CD4-positive, alpha-beta T cell (primary cell): ENCODE measurements around the gene ATP8A2. TPM values are rescaled to one million over a fixed set of nuclear protein-coding genes. Genes with fewer than 3 reads are reported as not detected.

Experiments used
- ATAC-seq: fragments of 200-7000 bp; cut with Tn5 transposase; one replicate; pipeline ENCODE4 v1.10.0; 2022; ENCODE audit warnings: mild to moderate bottlenecking; ENCODE audit not compliant: poor library complexity
- CTCF ChIA-PET: fragments of 350-600 bp; sonication (Branson Sonifier 250); formaldehyde crosslinking; loops from one replicate; lab custom pipeline; 2021; ENCODE audit warnings: antibody characterized with exemption, inconsistent platforms; lab: Charles Lee
- POLR2A ChIA-PET: fragments of 350-600 bp; sonication (Branson Sonifier 250); formaldehyde crosslinking; loops from one replicate; lab custom pipeline; 2021; ENCODE audit warnings: antibody characterized with exemption, inconsistent platforms; lab: Charles Lee
- DNase-seq, 14 experiments: peaks; one replicate each; pipeline ENCODE4 v3.0.0-alpha.2; 2013 to 2020; ENCODE audit warnings: mixed read lengths in 2 of 14
- H3K27ac ChIP-seq, 2 donors: one replicate each; pipeline versions ENCODE4 v1.5.1 to v1.7.0; 2013; ENCODE audit warnings: low read length in 2 of 2, low read depth in 1 of 2, mild to moderate bottlenecking in 1 of 2
- H3K27me3 ChIP-seq, 2 experiments: 1 replicate in 1 of 2; 2 replicates in 1 of 2; pipeline versions ENCODE4 v1.6.1 to v1.7.0; 2013; ENCODE audit warnings: low read length in 2 of 2, control low read depth in 1 of 2, mild to moderate bottlenecking in 1 of 2, moderate library complexity in 1 of 2; ENCODE audit not compliant: insufficient read depth in 2 of 2, control insufficient read depth in 1 of 2
- H3K36me3 ChIP-seq: one replicate; pipeline ENCODE4 v1.6.1; 2013; ENCODE audit warnings: low read length, control low read depth; ENCODE audit not compliant: insufficient read depth
- H3K4me1 ChIP-seq: one replicate; pipeline ENCODE4 v1.6.1; 2013; ENCODE audit warnings: low read length, control low read depth; ENCODE audit not compliant: insufficient read depth
- H3K4me3 ChIP-seq: one replicate; pipeline ENCODE4 v1.5.1; 2013; ENCODE audit warnings: mild to moderate bottlenecking, low read length, moderate library complexity
- H3K9me3 ChIP-seq, 2 experiments: 1 replicate in 1 of 2; 2 replicates in 1 of 2; pipeline versions ENCODE4 v1.6.1 to v1.7.0; 2013; ENCODE audit warnings: low read length in 2 of 2, mild to moderate bottlenecking in 2 of 2, control low read depth in 1 of 2, moderate library complexity in 1 of 2; ENCODE audit not compliant: control insufficient read depth in 1 of 2, insufficient read depth in 1 of 2
- H3K27ac Mint-ChIP-seq: one replicate; pipeline ENCODE4 v1.8.0; 2020; ENCODE audit warnings: mixed read lengths
- H3K27me3 Mint-ChIP-seq: one replicate; pipeline ENCODE4 v1.8.0; 2021; ENCODE audit warnings: mixed read lengths
- H3K36me3 Mint-ChIP-seq: one replicate; pipeline ENCODE4 v1.8.0; 2021; ENCODE audit warnings: low read depth, mixed read lengths
- H3K4me1 Mint-ChIP-seq: one replicate; pipeline ENCODE4 v1.8.0; 2021; ENCODE audit warnings: low read depth, mixed read lengths
- H3K4me3 Mint-ChIP-seq: one replicate; pipeline ENCODE4 v1.8.0; 2020; ENCODE audit warnings: mild to moderate bottlenecking, mixed read lengths
- H3K9me3 Mint-ChIP-seq: one replicate; pipeline ENCODE4 v1.8.0; 2020; ENCODE audit warnings: mixed read lengths
- CTCF ChIP-seq: fragments of 200-600 bp; IDR thresholded peaks from one replicate; pipeline ENCODE4 v1.8.0; 2022; ENCODE audit warnings: antibody characterized with exemption, mild to moderate bottlenecking
- intact Hi-C, 2 experiments: fragments of 100-400 bp; cut with DNase I in 1 of 2; cut with micrococcal nuclease in 1 of 2; formaldehyde crosslinking; loops; one replicate each; pipeline versions ENCODE4 v1.15.1 to v1.9.0; 2023 to 2025; cut with DNase I, micrococcal nuclease
- total RNA-seq, 174 experiments: library from RNA in 2 of 174; stranded (reverse) in 2 of 174; gene quantifications; one replicate each; pipeline ENCODE4 v1.2.3 and lab custom pipeline; 2021 to 2026

ATP8A2 gene
- total RNA-seq, 2 experiments from 2014 or later, result 0.22 to 0.36 TPM

DNA sequence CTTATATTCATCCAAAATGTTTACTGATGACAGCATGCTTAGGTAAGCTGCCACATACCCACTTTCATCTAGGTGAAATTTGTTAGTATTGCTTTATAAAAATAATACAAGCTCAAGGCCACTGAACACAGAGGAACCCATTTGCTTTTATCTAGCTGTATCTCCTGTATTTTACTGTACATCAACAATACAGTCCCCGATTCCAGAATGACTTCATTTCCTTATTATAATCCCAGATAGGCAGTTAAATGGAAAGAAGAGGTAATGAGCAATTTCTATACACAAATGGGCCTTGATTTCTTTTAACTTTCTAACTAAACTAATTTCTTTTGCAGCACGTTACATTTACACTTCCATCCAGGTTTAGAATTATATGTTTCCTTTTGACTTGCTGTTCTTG lies 593.8 kb downstream of the ATP8A2 start:
- ATAC-seq (no peak), DNase-seq (no peak)
- Mint-ChIP-seq H3K27me3 (no peaks in the 10 kb centered on the region), H3K36me3 (no peaks in the 10 kb centered on the region), H3K27ac (no peak overlapping the region), H3K4me3 (no peak overlapping the region), H3K4me1 (peaks cover 9% of the 10 kb centered on the region), H3K9me3 (no peaks in the 10 kb centered on the region)
- no peak overlapping the region for H3K4me3 ChIP-seq
- TF ChIP-seq CTCF, result no peak
- CTCF ChIA-PET, result no interaction called here
- no peaks in the 10 kb centered on the region for H3K27me3 ChIP-seq
- H3K4me1 ChIP-seq, result peaks cover 5% of the 10 kb centered on the region
- POLR2A ChIA-PET, result interaction anchor here (0.6 kb wide), 1 partner anchor 133 kb away, joined by 4 read pairs; no protein-coding TSS in a partner anchor
- H3K9me3 ChIP-seq, result no peaks in the 10 kb centered on the region
- no peak overlapping the region for H3K27ac ChIP-seq
- H3K36me3 ChIP-seq, result no peaks in the 10 kb centered on the region
- intact Hi-C loops, result no loop called here

DNA sequence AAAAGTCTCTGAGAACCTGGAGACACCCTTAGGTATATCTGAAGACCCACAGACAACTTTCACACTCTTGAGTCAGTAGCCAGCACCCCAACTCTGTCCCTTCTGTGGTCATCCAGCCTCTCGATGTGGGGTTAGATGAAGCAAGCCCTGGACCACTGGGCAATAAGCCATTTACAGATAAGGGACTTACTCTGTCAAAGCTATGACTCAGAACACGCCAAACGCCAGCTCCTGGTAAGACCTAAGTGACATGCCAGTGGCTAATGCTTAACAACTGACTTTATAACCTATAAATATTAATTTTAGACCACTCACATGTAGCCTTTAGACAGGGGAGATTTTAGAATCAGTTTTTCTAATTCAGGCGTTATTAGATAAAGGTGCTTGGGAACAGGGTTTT lies 594.3 kb downstream of the ATP8A2 start:
- Mint-ChIP-seq H3K27ac (no peak overlapping the region), H3K36me3 (no peaks in the 10 kb centered on the region), H3K4me1 (peaks cover 13% of the 10 kb centered on the region), H3K9me3 (no peaks in the 10 kb centered on the region), H3K27me3 (no peaks in the 10 kb centered on the region), H3K4me3 (no peak overlapping the region)
- no peaks in the 10 kb centered on the region for H3K27me3 ChIP-seq
- no peak overlapping the region for H3K27ac ChIP-seq
- H3K36me3 ChIP-seq, result no peaks in the 10 kb centered on the region
- ChIA-PET CTCF (no interaction called here), POLR2A (no interaction called here)
- DNase-seq (no peak), ATAC-seq (no peak)
- intact Hi-C loops, result no loop called here
- no peaks in the 10 kb centered on the region for H3K9me3 ChIP-seq
- no peak overlapping the region for H3K4me3 ChIP-seq
- TF ChIP-seq CTCF, result no peak
- peaks cover 10% of the 10 kb centered on the region for H3K4me1 ChIP-seq

DNA sequence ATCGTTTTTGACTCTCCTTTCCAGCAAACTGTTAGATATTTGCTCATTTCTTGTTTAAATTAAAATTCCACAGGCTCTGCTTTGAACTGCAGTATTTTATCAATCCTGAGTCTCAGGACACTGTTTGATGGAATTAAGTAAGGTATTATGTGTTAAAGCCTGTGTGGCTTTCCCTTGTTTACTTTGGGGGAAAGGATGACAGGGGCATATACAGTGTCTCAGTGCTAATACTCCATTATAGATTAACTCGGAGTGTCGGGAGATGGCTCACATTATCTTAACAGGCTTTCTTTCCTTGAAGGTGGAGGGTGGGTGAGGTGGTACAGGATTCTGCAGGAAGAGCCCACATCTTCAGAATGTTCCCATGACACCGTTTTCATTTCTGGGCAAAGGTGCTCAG lies 595.4 kb downstream of the ATP8A2 start:
- intact Hi-C loops, result no loop called here
- H3K36me3 Mint-ChIP-seq, result no peaks in the 10 kb centered on the region
- H3K27me3 Mint-ChIP-seq, result no peaks in the 10 kb centered on the region
- H3K4me3 ChIP-seq, result no peak overlapping the region
- peaks cover 24% of the 10 kb centered on the region for H3K4me1 Mint-ChIP-seq
- H3K4me3 Mint-ChIP-seq, result no peak overlapping the region
- H3K27me3 ChIP-seq, result no peaks in the 10 kb centered on the region
- CTCF ChIA-PET, result no interaction called here
- no peak overlapping the region for H3K27ac ChIP-seq
- H3K4me1 ChIP-seq, result peaks cover 18% of the 10 kb centered on the region
- no peak for DNase-seq
- no peaks in the 10 kb centered on the region for H3K9me3 Mint-ChIP-seq
- no peaks in the 10 kb centered on the region for H3K9me3 ChIP-seq
- no peaks in the 10 kb centered on the region for H3K36me3 ChIP-seq
- ATAC-seq, result no peak
- POLR2A ChIA-PET, result no interaction called here
- TF ChIP-seq CTCF, result no peak
- no peak overlapping the region for H3K27ac Mint-ChIP-seq
